Adrenal gland (tissue), 12 donors: Measurements from ENCODE around the gene HS3ST5. TPM values are rescaled to one million over a fixed set of nuclear protein-coding genes. Genes with fewer than 3 reads are reported as not detected.

Experiments
- DNase-seq, 7 donors: peaks; one replicate each; pipeline ENCODE4 v3.0.0-alpha.2; 2019 to 2020
- H3K27ac ChIP-seq, 5 donors: fragments of 200-600 bp; sonication (generic) in 4 of 5; 1 replicate in 3 of 5; 2 replicates in 2 of 5; pipeline versions ENCODE4 v1.5.1 to v1.8.0; 2016 to 2020; ENCODE audit warnings: mild to moderate bottlenecking in 1 of 5
- H3K27me3 ChIP-seq: fragments of 200-600 bp; 2 replicates; pipeline ENCODE4 v1.8.0; 2021
- H3K36me3 ChIP-seq, 2 donors: fragments of 200-600 bp; replicated peaks in 1 of 2; 1 replicate in 1 of 2; 2 replicates in 1 of 2; pipeline versions ENCODE4 v1.5.1 to v1.8.0; 2018 to 2022
- H3K4me1 ChIP-seq, 2 donors: fragments of 200-600 bp; replicated peaks in 1 of 2; 1 replicate in 1 of 2; 2 replicates in 1 of 2; pipeline versions ENCODE4 v1.5.1 to v1.8.0; 2018 to 2021
- H3K4me3 ChIP-seq, 4 donors: fragments of 200-600 bp; sonication (generic) in 3 of 4; one replicate each; pipeline ENCODE4 v1.5.1; 2016 to 2018
- H3K9me3 ChIP-seq, 3 donors: fragments of 200-600 bp; sonication (generic) in 1 of 3; replicated peaks in 1 of 3; 1 replicate in 2 of 3; 2 replicates in 1 of 3; pipeline versions ENCODE4 v1.5.1 to v1.8.0; 2016 to 2021
- POLR2A ChIP-seq, 2 donors: fragments of 450-650 bp; IDR thresholded peaks; one replicate each; pipeline ENCODE4 v1.6.1; 2017; ENCODE audit warnings: antibody characterized with exemption in 2 of 2, mild to moderate bottlenecking in 2 of 2, moderate library complexity in 1 of 2
- WGBS, 4 donors: extraction: QIAGEN DNeasy Blood & Tissue Kit in 2 of 4; methylation state at CpG; one replicate each; pipeline versions ENCODE4 v1.1.5 to v1.1.7; 2013 to 2017; 5-methylcytosine and 5-hydroxymethylcytosine counted together
- intact Hi-C, 2 donors: fragments of 100-400 bp; cut with DNase I; formaldehyde crosslinking; loops; one replicate each; pipeline versions ENCODE4 v1.14.1 to v1.15.0; 2022 to 2023
- polyA plus RNA-seq, 3 donors: library from polyadenylated mRNA; stranded (reverse); fragments of 200-250 nt in 2 of 3; fragments of 350-450 nt in 1 of 3; fragmentation: Illumina TruSeq in 1 of 3; extraction: RNeasy Lipid Tissue Mini Kit (QIAGEN cat#74804) in 1 of 3; gene quantifications; one replicate each; pipeline ENCODE4 v1.2.3, GENCODE V29; 2013 to 2014
- small RNA-seq, 2 donors: library from RNA; depleted of rRNA; stranded (forward); fragments of <200 nt; gene quantifications; one replicate each; pipeline ENCODE3, GENCODE V24; 2016
- total RNA-seq, 9 donors: library from RNA; depleted of rRNA in 4 of 9; stranded (reverse); fragments of >200 nt in 4 of 9; fragments of 120-200 nt in 1 of 9; fragmentation: NEBNext Ultra II Directional in 1 of 9; extraction: Animal tissue kit (Norgen Biotek cat#: 25700) in 1 of 9; gene quantifications; one replicate each; pipeline versions ENCODE4 v1.1.0 to v1.2.4, GENCODE V29; 2013 to 2023
- TF ChIP-seq, protein P1 (sequence below), 6 experiments: fragments of 450-650 bp in 4 of 6; fragments of 200-600 bp in 2 of 6; sonication (generic) in 1 of 6; IDR thresholded peaks; 1 replicate in 5 of 6; 2 replicates in 1 of 6; pipeline versions ENCODE4 v1.5.1 to v1.8.0; 2016 to 2021; ENCODE audit warnings: antibody characterized with exemption in 6 of 6, mild to moderate bottlenecking in 2 of 6, moderate library complexity in 1 of 6
- donor health status: healthy with polysubstance abuse.
- donor health status: Bipolar disorder and iron deficiency.
- donor health status: DM: yes; HTN: yes; CAD: no.
- donor health status: DM: no; HTN: no; CAD: no.
- donor health status: DM: no; HTN: no; CAD: no.
- donor health status: DM: yes; HTN: yes; CAD: no.

The HS3ST5 gene
- total and polyA plus RNA-seq, 12 donors = 0.04 to 0.78 (median 0.24) TPM; not detected in 5

DNA sequence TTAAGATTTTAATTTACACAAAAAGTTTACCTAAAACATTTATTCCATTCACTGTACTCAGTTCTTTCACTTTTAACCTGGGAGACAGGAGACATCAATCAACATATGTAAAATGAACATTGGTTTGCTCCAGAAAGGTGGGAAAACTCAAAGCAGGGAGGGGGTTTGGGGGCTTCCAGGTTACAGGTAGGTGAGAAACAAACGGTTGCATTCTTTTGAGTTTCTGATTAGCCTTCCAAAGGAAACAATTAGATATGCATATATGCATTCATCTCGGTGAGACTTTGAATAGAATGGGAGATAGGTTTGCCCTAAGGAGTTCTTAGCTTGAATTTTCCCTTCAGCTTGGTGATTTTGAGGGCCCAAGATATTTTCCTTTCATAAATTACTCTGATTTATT, 333.6 kb downstream of the HS3ST5 start:
- DNase-seq = no peak
- Histone ChIP-seq H3K9me3 (no peaks in the 10 kb centered on the region), H3K36me3 (no peaks in the 10 kb centered on the region), H3K4me3 (no peak overlapping the region), H3K27ac (no peak overlapping the region), H3K27me3 (no peaks in the 10 kb centered on the region), H3K4me1 (no peaks in the 10 kb centered on the region)
- TF ChIP-seq, protein P1, sequence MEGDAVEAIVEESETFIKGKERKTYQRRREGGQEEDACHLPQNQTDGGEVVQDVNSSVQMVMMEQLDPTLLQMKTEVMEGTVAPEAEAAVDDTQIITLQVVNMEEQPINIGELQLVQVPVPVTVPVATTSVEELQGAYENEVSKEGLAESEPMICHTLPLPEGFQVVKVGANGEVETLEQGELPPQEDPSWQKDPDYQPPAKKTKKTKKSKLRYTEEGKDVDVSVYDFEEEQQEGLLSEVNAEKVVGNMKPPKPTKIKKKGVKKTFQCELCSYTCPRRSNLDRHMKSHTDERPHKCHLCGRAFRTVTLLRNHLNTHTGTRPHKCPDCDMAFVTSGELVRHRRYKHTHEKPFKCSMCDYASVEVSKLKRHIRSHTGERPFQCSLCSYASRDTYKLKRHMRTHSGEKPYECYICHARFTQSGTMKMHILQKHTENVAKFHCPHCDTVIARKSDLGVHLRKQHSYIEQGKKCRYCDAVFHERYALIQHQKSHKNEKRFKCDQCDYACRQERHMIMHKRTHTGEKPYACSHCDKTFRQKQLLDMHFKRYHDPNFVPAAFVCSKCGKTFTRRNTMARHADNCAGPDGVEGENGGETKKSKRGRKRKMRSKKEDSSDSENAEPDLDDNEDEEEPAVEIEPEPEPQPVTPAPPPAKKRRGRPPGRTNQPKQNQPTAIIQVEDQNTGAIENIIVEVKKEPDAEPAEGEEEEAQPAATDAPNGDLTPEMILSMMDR (IDR thresholded peaks at IDR 0.05) = no peak
- no peak for TF ChIP-seq POLR2A (IDR thresholded peaks at IDR 0.05)
- WGBS, 4 donors = 46 to 69% (median 57%) methylated on average over 2 of the region's 2 CpGs
- intact Hi-C loops = no loop called here

GRCh38 chr6:114008331-114008730, 334.5 kb downstream of the HS3ST5 start:
- no peak for DNase-seq
- no peaks in the 10 kb centered on the region for H3K36me3 ChIP-seq
- intact Hi-C loops = no loop called here
- no peak for TF ChIP-seq POLR2A (IDR thresholded peaks at IDR 0.05)
- TF ChIP-seq, protein P1 (IDR thresholded peaks at IDR 0.05) = no peak
- WGBS, 4 donors = 52 to 73% (median 64%) methylated on average over 4 of the region's 4 CpGs
- no peak overlapping the region for H3K27ac ChIP-seq
- peak overlapping the region in 1 of 4 donors; percentile 34 for H3K4me3 ChIP-seq
- no peaks in the 10 kb centered on the region for H3K4me1 ChIP-seq
- no peaks in the 10 kb centered on the region for H3K27me3 ChIP-seq
- no peaks in the 10 kb centered on the region for H3K9me3 ChIP-seq

GRCh38 chr6:114007516-114007915, 335.3 kb downstream of the HS3ST5 start:
- 94 to 100% (median 96%) methylated on average over 2 of the region's 2 CpGs for WGBS, 4 donors
- no peak for DNase-seq
- Histone ChIP-seq H3K4me3 (no peak overlapping the region), H3K27ac (no peak overlapping the region), H3K36me3 (no peaks in the 10 kb centered on the region), H3K9me3 (no peaks in the 10 kb centered on the region), H3K27me3 (no peaks in the 10 kb centered on the region), H3K4me1 (no peaks in the 10 kb centered on the region)
- intact Hi-C loops = no loop called here
- TF ChIP-seq POLR2A (IDR thresholded peaks at IDR 0.05) = no peak
- TF ChIP-seq, protein P1 (IDR thresholded peaks at IDR 0.05) = no peak

Small RNAs within 50 kb of the gene (small RNA-seq; reads per million reads assigned to genes)
- gene RNA5SP213 = 0 reads per million in 2 donors
